Coronary artery (tissue), 2 donors: ENCODE measurements around the gene RNF13.
A peak's percentile ranks its signal among the peaks of the same experiment; 100 is the strongest.

ENCODE experiments used
- DNase-seq: peaks from one replicate; pipeline ENCODE4 v3.0.0-alpha.2; 2017; ENCODE audit warnings: low spot score
- H3K27ac ChIP-seq, 2 donors: fragments of 200-600 bp; sonication (generic); one replicate each; pipeline ENCODE4 v1.5.1; 2016 to 2019
- H3K4me3 ChIP-seq: fragments of 200-600 bp; sonication (generic); 2 replicates; pipeline ENCODE4 v1.5.1; 2016; ENCODE audit warnings: mild to moderate bottlenecking, moderate library complexity
- CTCF ChIP-seq: fragments of 200-600 bp; sonication (generic); IDR thresholded peaks from one replicate; pipeline ENCODE4 v1.5.1; 2019; ENCODE audit warnings: antibody characterized with exemption

RNF13 gene

DNA sequence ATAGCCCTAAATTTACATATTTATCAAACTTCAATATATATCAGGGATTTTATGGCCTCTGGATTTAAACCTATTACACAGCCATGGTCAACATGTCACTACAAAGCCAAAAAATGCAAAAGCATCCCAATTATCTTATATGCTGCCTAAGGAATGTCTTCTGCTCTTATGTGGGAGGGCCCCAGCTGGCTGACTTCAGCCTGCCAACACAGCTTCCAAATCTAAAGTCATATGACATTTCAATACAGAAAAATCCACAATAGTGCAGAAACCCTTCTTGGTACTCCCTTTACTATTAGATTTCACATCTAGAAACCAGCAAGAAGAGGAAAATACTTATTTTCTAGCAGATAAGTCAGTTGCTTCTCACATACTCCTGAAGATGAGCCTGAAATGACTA lies 151.3 kb downstream of the RNF13 start:
- no peak for DNase-seq
- no peak for TF ChIP-seq CTCF
- no peak overlapping the region for H3K27ac ChIP-seq
- H3K4me3 ChIP-seq = no peak overlapping the region

GRCh38 chr3:149965278-149965677 lies 152.3 kb downstream of the RNF13 start:
- H3K27ac ChIP-seq = no peak overlapping the region
- no peak for DNase-seq
- TF ChIP-seq CTCF = no peak
- H3K4me3 ChIP-seq = no peak overlapping the region

DNA sequence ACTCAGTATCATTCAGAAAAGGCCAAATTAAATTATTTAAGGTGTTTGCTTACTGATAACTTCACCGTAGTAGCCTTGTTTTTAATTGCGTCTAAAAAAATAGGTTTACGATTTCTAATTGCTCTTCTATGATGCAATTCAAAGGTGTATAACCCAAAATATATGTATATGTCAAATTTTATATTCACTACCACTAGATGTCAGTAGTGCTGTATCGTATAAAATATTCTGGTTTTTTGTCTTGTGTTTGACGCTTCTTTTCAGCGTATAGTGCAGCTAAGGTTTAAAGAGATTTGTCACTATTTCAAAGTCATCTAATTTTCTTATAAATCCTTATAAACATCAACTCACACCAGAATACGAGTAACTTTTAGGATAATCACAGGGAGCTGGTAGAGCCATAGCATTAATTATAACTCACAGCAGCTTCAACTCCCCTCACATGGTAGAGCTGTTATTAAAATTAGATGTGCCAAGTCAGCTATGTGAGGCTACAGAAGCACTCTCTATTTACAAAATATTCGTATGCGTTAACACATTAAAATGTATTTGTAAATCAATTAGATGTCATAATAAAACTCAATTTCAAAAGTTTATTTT lies 154.2 kb downstream of the RNF13 start:
- H3K4me3 ChIP-seq = peak overlapping the region; percentile 40
- H3K27ac ChIP-seq = no peak overlapping the region
- no peak for DNase-seq
- peak; percentile 29 for TF ChIP-seq CTCF

DNA sequence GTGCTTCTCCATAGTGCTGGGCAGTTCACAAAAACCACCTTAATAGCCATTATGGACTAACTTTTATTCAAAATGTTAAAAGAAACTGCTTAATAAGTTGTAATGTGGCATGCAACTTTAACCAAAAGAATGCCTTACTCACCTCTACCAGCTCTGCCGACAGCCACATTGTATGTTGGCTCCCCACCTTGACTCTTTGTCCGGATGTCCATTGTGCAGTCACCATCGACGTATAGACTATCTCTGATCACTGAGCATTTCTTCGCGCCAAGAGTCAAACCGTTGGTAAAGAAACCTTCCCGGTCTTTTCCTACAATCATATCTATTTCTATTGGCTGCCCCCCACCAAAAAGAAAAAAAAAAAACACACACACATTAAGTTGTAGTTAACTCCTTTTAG lies 155.2 kb downstream of the RNF13 start:
- no peak overlapping the region for H3K27ac ChIP-seq
- DNase-seq = no peak
- no peak for TF ChIP-seq CTCF
- H3K4me3 ChIP-seq = peak overlapping the region; percentile 99

DNA sequence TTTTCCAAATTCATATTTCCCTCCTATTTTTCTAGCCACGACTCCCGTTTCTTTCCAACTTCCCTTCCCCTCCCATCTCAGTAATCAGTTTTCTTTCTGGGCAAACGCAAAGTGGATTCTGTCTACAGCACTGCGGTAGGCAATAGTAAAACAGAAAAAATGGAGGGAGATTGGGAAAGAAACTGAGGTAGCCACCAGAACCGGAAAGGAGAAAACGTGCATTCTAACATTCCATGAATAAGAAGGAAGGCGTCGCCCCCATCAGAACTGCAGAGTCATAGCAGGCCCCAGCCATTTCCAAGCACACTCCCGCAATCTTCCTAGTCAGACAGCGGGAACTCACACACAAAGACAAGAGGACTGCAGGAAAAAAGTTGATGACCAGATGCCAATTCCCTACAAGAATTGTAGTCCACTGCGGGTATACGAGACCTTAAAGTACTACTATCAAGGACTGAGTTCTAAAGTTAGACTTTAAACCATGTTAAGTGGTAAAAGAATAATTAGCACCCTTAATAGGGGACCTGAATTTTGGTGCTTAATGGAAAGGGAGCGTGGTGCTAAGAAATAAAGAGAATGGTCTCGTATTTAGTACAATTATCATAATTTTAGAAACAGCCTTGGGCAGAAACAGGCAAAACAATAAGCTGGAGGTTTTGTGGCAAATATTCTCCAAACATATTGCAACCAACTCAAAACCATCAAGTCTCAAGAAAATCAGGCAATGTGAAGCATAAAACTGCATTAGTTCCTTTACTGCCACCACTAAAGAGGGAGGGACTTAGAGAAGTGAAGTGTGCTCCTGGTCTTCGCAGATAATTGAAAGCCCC lies 156.3 kb downstream of the RNF13 start:
- DNase-seq = peak; percentile 80
- TF ChIP-seq CTCF = no peak
- Histone ChIP-seq H3K27ac (peak overlapping the region; percentile 88 to 98), H3K4me3 (peak overlapping the region; percentile 99)

- Histone ChIP-seq H3K4me3 (peak overlapping the region; percentile 99), H3K27ac (peak overlapping the region; percentile 88 to 98)
- peak; percentile 82 for DNase-seq
- no peak for TF ChIP-seq CTCF
These were observed 157.1 kb downstream of the RNF13 start for GRCh38 chr3:149969940-149970715.
